Stimulated activated CD4-positive, alpha-beta T cell treated with anti-CD3 and anti-CD28 coated beads, Interleukin-2, amount 100 ng/mL, for 48 hours (primary cell): ENCODE results near the gene ZIC3.

Source experiments
- DNase-seq, 2 donors: peaks; one replicate each; pipeline ENCODE4 v3.0.0-alpha.2; 2020

Gene ZIC3

GRCh38 chrX:137574102-137574783, 8.3 kb downstream of the ZIC3 start:
- no peak for DNase-seq

GRCh38 chrX:137574784-137575293, 8.9 kb downstream of the ZIC3 start:
- no peak for DNase-seq

- no peak for DNase-seq
Measured at GRCh38 chrX:137575596-137576255, 9.8 kb downstream of the ZIC3 start.

- no peak for DNase-seq
Measured at GRCh38 chrX:137587151-137587550, 21.2 kb downstream of the ZIC3 start.

GRCh38 chrX:137600769-137601168, 34.8 kb downstream of the ZIC3 start:
- no peak for DNase-seq
